Thoracic aorta (tissue), 2 donors: ENCODE data around the gene CCL16. TPM values are rescaled to one million over a fixed set of nuclear protein-coding genes. Genes with fewer than 3 reads are reported as not detected.

Source experiments
- ATAC-seq: fragments of 150-250 bp; one replicate; pipeline ENCODE4 v1.8.0; 2017; ENCODE audit warnings: low read depth; ENCODE audit not compliant: insufficient number of reproducible peaks, low FRiP score
- DNase-seq: peaks from one replicate; pipeline ENCODE4 v3.0.0-alpha.2; 2020; ENCODE audit warnings: low spot score
- H3K27ac ChIP-seq, 2 donors: fragments of 200-600 bp; sonication (generic); 1 replicate in 1 of 2; 2 replicates in 1 of 2; pipeline ENCODE4 v1.5.1; 2016; ENCODE audit warnings: mild to moderate bottlenecking in 2 of 2, moderate library complexity in 2 of 2
- H3K27me3 ChIP-seq: fragments of 200-600 bp; sonication (generic); replicated peaks from 2 replicates; pipeline ENCODE4 v1.6.0; 2016; ENCODE audit warnings: mild to moderate bottlenecking; ENCODE audit not compliant: insufficient read depth
- H3K36me3 ChIP-seq: fragments of 200-600 bp; sonication (generic); one replicate; pipeline ENCODE4 v1.5.1; 2016
- H3K4me1 ChIP-seq, 2 donors: fragments of 200-600 bp; sonication (generic); 1 replicate in 1 of 2; 2 replicates in 1 of 2; pipeline versions ENCODE4 v1.5.1 to v1.6.0; 2016; ENCODE audit warnings: low read depth in 2 of 2, mild to moderate bottlenecking in 1 of 2; ENCODE audit not compliant: control insufficient read depth in 1 of 2
- H3K4me3 ChIP-seq: fragments of 200-600 bp; sonication (generic); 2 replicates; pipeline ENCODE4 v1.5.1; 2016; ENCODE audit warnings: mild to moderate bottlenecking
- H3K9me3 ChIP-seq: fragments of 200-600 bp; sonication (generic); 2 replicates; pipeline ENCODE4 v1.5.1; 2016
- total RNA-seq, 2 donors: library from RNA; depleted of rRNA; stranded (reverse); fragments of >200 nt; gene quantifications; one replicate each; pipeline versions ENCODE4 v1.1.0 to v1.2.3, GENCODE V29; 2016
- TF ChIP-seq, protein P1 (sequence below): fragments of 200-600 bp; sonication (generic); IDR thresholded peaks from one replicate; pipeline ENCODE4 v1.5.1; 2019; ENCODE audit warnings: antibody characterized with exemption

The CCL16 gene
- total RNA-seq, 2 donors from 2014 or later = not detected

- no peak for DNase-seq
- Histone ChIP-seq H3K9me3 (no peaks in the 10 kb centered on the region), H3K27ac (no peak overlapping the region), H3K4me3 (no peak overlapping the region), H3K36me3 (no peaks in the 10 kb centered on the region), H3K27me3 (no peaks in the 10 kb centered on the region), H3K4me1 (peaks cover 0 to 27% of the 10 kb centered on the region in 2 donors)
- ATAC-seq = no peak
- TF ChIP-seq, protein P1, sequence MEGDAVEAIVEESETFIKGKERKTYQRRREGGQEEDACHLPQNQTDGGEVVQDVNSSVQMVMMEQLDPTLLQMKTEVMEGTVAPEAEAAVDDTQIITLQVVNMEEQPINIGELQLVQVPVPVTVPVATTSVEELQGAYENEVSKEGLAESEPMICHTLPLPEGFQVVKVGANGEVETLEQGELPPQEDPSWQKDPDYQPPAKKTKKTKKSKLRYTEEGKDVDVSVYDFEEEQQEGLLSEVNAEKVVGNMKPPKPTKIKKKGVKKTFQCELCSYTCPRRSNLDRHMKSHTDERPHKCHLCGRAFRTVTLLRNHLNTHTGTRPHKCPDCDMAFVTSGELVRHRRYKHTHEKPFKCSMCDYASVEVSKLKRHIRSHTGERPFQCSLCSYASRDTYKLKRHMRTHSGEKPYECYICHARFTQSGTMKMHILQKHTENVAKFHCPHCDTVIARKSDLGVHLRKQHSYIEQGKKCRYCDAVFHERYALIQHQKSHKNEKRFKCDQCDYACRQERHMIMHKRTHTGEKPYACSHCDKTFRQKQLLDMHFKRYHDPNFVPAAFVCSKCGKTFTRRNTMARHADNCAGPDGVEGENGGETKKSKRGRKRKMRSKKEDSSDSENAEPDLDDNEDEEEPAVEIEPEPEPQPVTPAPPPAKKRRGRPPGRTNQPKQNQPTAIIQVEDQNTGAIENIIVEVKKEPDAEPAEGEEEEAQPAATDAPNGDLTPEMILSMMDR = no peak
Measured at GRCh38 chr17:35931794-35932425, 49.4 kb downstream of the CCL16 start.

- Histone ChIP-seq H3K4me1 (peaks cover 0 to 27% of the 10 kb centered on the region in 2 donors), H3K36me3 (no peaks in the 10 kb centered on the region), H3K27me3 (no peaks in the 10 kb centered on the region), H3K4me3 (peak within 1 kb of the TSS; percentile 67), H3K27ac (no peak within 1 kb of the TSS), H3K9me3 (no peaks in the 10 kb centered on the region)
- DNase-seq = no peak
- TF ChIP-seq, protein P1 = no peak
- no peak for ATAC-seq
Measured at GRCh38 chr17:35930211-35931065, 50.9 kb downstream of the CCL16 start, which contains the start of gene RDM1. Gene RDM1, minus strand, starts transcription at chr17:35930773. Its CDS starts 46 bp downstream, at chr17:35930727.

- Histone ChIP-seq H3K27ac (no peak overlapping the region), H3K4me3 (no peak overlapping the region), H3K9me3 (no peaks in the 10 kb centered on the region), H3K27me3 (no peaks in the 10 kb centered on the region), H3K36me3 (no peaks in the 10 kb centered on the region), H3K4me1 (peaks cover 0 to 27% of the 10 kb centered on the region in 2 donors)
- TF ChIP-seq, protein P1 = no peak
- ATAC-seq (no peak), DNase-seq (no peak)
Measured at GRCh38 chr17:35927714-35928113, 53.6 kb downstream of the CCL16 start.

Other genes starting within 250 kb of the CCL16 start
- gene RASL10B, start 249.9 kb downstream of the CCL16 start, total RNA-seq = 10 to 100 TPM in 1 of 2 donors, 1 to 10 TPM in 1; 2.4 to 24.1 TPM
- gene GAS2L2, start 228.3 kb downstream of the CCL16 start, total RNA-seq = not detected
- not detected for gene C17orf50, start 220.6 kb downstream of the CCL16 start, total RNA-seq
- 10 to 100 TPM in 1 of 2 donors, 1 to 10 TPM in 1; 4.8 to 18.5 TPM for gene MMP28, start 185.9 kb downstream of the CCL16 start, total RNA-seq
- gene TAF15, start 172.0 kb downstream of the CCL16 start, total RNA-seq = 10 to 100 TPM; 35.7 to 91.1 TPM
- gene HEATR9, start 112.6 kb downstream of the CCL16 start, total RNA-seq = not detected
- gene CCL5, start 101.1 kb downstream of the CCL16 start, total RNA-seq = 1 to 10 TPM; 6.2 to 7.1 TPM
- gene RDM1, start 50.7 kb downstream of the CCL16 start, total RNA-seq = not detected
- gene LYZL6, start 37.8 kb downstream of the CCL16 start, total RNA-seq = not detected
- gene CCL14, start 5.2 kb upstream of the CCL16 start, total RNA-seq = 10 to 100 TPM; 19.5 to 33.4 TPM
- not detected for gene CCL15, start 20.1 kb upstream of the CCL16 start, total RNA-seq
- not detected for gene CCL23, start 36.5 kb upstream of the CCL16 start, total RNA-seq
- 10 to 100 TPM in 1 of 2 donors, 1 to 10 TPM in 1; 7.7 to 22.8 TPM for gene CCL18, start 82.8 kb upstream of the CCL16 start, total RNA-seq
- 10 to 100 TPM in 1 of 2 donors, 1 to 10 TPM in 1; 7.3 to 42.9 TPM for gene CCL3, start 108.6 kb upstream of the CCL16 start, total RNA-seq
- gene CCL4, start 122.3 kb upstream of the CCL16 start, total RNA-seq = 10 to 100 TPM in 1 of 2 donors, 1 to 10 TPM in 1; 5.8 to 16.5 TPM
- gene TBC1D3B, start 195.1 kb upstream of the CCL16 start, total RNA-seq = 1 to 10 TPM in 1 of 2 donors, not detected in 1; 4.0 TPM
- 1 to 10 TPM in 1 of 2 donors, not detected in 1; 1.2 TPM for gene CCL3L1, start 215.3 kb upstream of the CCL16 start, total RNA-seq
- under 1 TPM in 1 of 2 donors, not detected in 1; 0.41 TPM for gene CCL4L2, start 229.6 kb upstream of the CCL16 start, total RNA-seq